Activated T-cell treated with anti-CD3 and anti-CD28 coated beads for 24 hours (primary cell): Measurements from ENCODE around the gene CD22.
"Not testable (repeated sequence)": the region's sequence is repeated elsewhere in the genome, so short reads cannot be mapped to it uniquely, and the experiment has no call there.

ENCODE experiments used
- DNase-seq: peaks from one replicate; pipeline ENCODE4 v3.0.0-alpha.2; 2020; ENCODE audit warnings: low read depth

CD22 gene

GRCh38 chr19:35341565-35342225 is 12.7 kb downstream of the CD22 start:
- no peak for DNase-seq

- DNase-seq, result no peak
These were observed 13.4 kb downstream of the CD22 start for GRCh38 chr19:35342430-35342829.

- no peak for DNase-seq
These were observed 15.6 kb downstream of the CD22 start for GRCh38 chr19:35344511-35345031.

GRCh38 chr19:35345671-35346111 is 16.7 kb downstream of the CD22 start:
- DNase-seq, result no peak

GRCh38 chr19:35346193-35347052 is 17.4 kb downstream of the CD22 start:
- DNase-seq, result peak; percentile 59

- DNase-seq, result peak; percentile 44
These were observed 18.4 kb downstream of the CD22 start, which contains the start of gene FFAR1 for GRCh38 chr19:35347171-35347929. TSS of gene FFAR1 (plus strand) at chr19:35347902. CDS start at chr19:35351552, 3,650 bp downstream.

GRCh38 chr19:35347930-35348298 is 18.9 kb downstream of the CD22 start:
- no peak for DNase-seq

GRCh38 chr19:35348911-35349611 is 20.1 kb downstream of the CD22 start:
- DNase-seq, result no peak

GRCh38 chr19:35349614-35350521 is 20.9 kb downstream of the CD22 start:
- no peak for DNase-seq

GRCh38 chr19:35350591-35350990 is 21.6 kb downstream of the CD22 start:
- no peak for DNase-seq

GRCh38 chr19:35351411-35352176 is 22.6 kb downstream of the CD22 start:
- no peak for DNase-seq

- no peak for DNase-seq
These were observed 23.1 kb downstream of the CD22 start for GRCh38 chr19:35352177-35352447.

- DNase-seq, result peak; percentile 56
These were observed 23.7 kb downstream of the CD22 start for GRCh38 chr19:35352448-35353304.

- DNase-seq, result no peak
These were observed 24.6 kb downstream of the CD22 start for GRCh38 chr19:35353635-35354034.

GRCh38 chr19:35354898-35355297 is 25.9 kb downstream of the CD22 start:
- no peak for DNase-seq

- DNase-seq, result no peak
These were observed 26.9 kb downstream of the CD22 start for GRCh38 chr19:35355791-35356460.

- DNase-seq, result no peak
These were observed 29.0 kb downstream of the CD22 start, which contains the start of gene FFAR3 for GRCh38 chr19:35357867-35358573. TSS of gene FFAR3 (plus strand) at chr19:35358460. CDS start at chr19:35358891, 431 bp downstream.

- not testable (repeated sequence) for DNase-seq
These were observed 29.8 kb downstream of the CD22 start for GRCh38 chr19:35358834-35359233.
